Skin epidermis (tissue), 12 donors: ENCODE data around the gene RGS3.

Source experiments
- H3K27ac ChIP-seq, 21 experiments: fragments of 200-600 bp; sonication (generic) in 11 of 21; one replicate each; pipeline ENCODE4 v1.5.0; 2020; ENCODE audit warnings: mild to moderate bottlenecking in 3 of 21, inconsistent platforms in 2 of 21, moderate library complexity in 2 of 21
- H3K4me3 ChIP-seq, 7 experiments: fragments of 200-600 bp; sonication (generic) in 2 of 7; one replicate each; pipeline ENCODE4 v1.5.0; 2020; ENCODE audit warnings: inconsistent platforms in 2 of 7, mild to moderate bottlenecking in 2 of 7, moderate library complexity in 1 of 7

Gene RGS3

DNA sequence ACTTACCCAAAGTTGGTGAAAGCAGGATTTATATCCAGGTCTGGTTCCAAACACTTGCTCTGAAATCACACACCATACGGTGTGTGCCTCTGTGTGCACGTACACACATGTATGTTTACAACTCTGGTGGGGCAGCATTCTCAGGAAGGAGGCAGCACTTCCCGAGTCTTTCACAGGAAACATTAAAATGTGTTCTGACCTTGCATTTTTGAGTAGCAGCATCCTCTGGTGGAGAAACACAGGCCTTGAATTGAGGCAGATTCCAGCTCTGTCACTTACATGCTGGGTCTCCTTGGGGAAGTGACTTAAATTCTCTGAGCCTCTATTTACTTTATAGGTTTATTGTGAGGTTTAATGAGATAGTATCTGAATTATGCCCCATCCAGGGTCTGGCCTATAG, 126.4 kb downstream of the RGS3 start:
- peak overlapping the region in 11 of 21 experiments; percentile 14 to 74 (median 40) for H3K27ac ChIP-seq
- H3K4me3 ChIP-seq = no peak overlapping the region

DNA sequence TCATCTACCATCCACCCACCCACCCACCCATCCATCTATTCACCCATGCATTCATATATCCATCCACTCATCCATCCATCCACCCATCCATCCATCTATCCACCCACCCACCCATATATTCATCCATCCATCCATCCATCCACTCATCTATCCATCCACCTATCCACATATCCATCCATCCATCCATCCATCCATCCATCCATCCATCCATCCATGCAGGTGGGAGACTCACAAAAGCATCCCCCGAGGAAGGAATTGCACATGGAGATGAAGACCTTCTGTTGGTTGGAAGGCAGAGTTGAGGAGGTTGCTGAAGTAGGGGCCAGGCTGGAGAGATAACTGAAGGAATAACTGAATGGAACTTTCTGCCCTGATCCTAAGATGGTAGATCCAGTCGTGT, 126.9 kb downstream of the RGS3 start:
- peak overlapping the region in 3 of 21 experiments; percentile 8 to 55 (median 46) for H3K27ac ChIP-seq
- no peak overlapping the region for H3K4me3 ChIP-seq

DNA sequence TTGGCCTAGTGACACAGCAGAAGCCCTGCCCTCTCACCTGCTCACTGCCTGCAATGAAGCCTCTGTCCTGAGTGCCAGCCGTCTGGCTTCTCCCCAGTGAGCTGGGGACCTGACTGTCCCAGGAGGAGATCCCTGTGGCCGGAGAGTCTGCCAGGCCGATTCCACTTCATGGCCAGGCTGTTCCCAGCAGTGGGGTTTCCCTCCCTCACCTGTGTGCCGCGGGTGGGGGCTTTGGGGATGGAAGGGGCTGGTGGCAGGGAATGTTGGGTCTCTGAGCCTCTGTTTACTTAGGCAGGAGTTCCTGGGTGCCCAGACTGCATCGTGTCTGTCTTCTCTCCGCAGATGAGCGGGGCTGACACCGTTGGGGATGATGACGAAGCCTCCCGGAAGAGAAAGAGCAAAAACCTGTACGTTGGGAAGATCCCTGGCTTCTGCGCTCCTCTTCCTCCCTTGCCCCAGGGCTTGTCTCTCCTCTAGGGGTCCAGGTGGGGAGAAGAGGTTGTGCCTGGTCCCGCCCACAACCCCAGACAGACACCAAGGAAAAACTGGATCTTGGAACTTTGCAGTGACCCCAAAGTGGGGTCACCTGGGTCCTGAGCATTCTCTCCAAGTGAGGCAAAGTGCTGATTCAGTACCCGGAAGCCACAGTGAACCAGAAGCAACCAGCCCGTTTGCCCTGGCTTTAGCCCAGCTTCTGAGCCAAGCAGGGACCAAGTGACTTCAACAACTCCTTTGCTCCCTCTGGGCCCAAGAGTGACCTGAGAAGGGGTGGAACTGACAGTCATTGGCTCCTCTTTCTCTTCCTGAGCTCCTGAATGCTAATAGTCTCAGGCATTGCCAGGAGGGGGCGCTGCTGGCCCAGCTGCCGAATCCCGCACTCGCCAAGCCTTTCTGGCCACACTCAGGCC, 127.7 kb downstream of the RGS3 start:
- peak overlapping the region in 13 of 21 experiments; percentile 8 to 71 (median 43) for H3K27ac ChIP-seq
- no peak overlapping the region for H3K4me3 ChIP-seq

DNA sequence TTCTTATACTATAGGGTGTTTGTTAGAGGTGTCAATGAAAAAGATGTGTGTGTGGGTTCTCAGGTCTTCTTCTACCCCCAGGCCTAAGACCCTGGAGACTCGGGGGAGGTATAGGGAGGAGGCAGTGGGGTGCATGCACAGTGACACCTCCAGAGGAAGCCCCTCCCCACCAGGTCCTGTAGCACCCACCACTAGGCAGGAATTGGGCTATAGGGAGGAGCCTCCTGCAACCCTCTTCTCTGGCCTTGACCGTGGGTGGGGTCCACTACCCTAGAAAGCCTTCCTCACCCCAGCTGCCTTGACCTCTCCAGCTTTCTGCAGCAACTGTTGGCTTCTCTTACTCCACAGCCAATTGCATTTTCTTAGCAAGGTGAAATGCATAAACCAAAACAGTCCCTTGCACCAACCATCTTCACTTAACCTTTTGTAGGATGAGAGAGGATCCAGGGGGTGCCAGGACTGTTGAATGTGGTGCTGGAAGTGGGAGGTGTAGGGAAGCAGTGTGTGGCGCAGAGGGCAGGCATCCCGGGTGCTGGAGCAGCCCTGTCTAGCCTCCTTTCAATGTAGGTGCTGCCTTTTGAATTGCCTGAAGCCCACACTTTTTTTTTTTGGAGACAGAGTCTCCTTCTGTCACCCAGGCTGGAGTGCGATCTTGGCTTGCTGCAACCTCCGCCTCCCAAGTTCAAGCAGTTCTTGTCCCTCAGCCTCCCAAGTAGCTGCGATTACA, 128.5 kb downstream of the RGS3 start:
- Histone ChIP-seq H3K4me3 (no peak overlapping the region), H3K27ac (peak overlapping the region in 3 of 21 experiments; percentile 56 to 77 (median 57))

DNA sequence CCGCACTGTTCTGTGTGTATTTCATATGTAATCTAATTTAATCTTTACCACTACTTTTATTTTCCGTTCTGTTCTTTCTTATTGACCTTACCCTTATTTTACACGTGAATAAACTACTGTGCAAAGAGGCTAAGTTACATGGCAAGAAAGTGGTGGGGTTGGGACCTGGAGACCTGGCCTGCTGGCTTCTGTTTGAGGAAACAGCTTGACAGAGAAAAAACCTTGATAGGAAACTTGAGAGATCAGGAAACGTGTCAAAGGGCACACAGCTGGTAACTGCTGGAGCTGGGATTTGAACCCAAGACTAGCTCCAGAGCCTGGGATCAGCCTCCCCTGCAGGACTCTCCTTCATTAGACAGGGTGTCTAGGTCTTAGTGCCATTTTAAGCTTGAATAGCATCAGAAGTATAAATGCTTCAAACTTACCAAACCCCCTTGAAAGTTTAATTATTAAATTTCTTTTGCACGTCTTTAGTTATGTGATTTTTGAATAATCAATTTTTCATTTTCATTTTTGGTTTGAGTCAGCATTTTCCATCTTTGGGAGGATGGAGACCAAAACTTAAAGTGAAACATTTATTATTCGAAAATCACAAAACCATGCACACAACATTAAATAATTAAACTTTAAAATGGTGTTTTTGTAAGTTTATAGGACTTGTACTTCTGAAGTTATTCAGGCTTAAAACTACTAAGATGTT, 129.5 kb downstream of the RGS3 start:
- no peak overlapping the region for H3K4me3 ChIP-seq
- H3K27ac ChIP-seq = peak overlapping the region in 15 of 21 experiments; percentile 33 to 81 (median 59)

DNA sequence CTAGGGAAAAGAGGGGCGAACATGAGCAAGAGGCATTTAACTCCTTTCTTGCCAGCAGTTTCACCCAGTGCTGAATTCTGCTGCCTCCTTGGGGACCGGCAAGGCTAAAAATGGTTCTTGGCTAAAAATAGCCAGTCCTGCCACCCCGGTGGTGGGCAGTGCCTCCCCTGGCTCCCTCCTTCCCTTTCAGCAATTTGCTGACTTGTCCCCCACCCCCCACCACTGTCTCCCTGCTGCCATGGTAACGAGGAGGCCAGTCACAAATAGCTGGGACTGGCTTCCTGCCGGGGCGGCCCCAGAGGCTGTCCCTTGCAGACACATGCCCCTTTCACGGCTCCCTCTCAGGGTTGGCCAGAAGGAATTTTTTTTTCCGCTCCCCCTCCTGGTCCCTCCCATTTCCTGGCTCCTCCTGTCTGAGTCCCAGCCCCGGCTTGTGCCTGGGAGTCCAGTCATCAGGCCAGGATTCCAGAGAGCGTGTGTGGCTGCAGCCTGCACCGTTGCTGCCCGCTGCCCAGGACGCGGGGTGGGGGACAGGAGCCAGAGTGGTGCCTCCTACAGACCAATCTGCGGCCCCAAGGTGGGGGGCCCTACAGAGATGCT, 130.3 kb downstream of the RGS3 start:
- Histone ChIP-seq H3K4me3 (peak overlapping the region; percentile 16 to 44 (median 35)), H3K27ac (peak overlapping the region in 19 of 21 experiments; percentile 33 to 90 (median 78))

DNA sequence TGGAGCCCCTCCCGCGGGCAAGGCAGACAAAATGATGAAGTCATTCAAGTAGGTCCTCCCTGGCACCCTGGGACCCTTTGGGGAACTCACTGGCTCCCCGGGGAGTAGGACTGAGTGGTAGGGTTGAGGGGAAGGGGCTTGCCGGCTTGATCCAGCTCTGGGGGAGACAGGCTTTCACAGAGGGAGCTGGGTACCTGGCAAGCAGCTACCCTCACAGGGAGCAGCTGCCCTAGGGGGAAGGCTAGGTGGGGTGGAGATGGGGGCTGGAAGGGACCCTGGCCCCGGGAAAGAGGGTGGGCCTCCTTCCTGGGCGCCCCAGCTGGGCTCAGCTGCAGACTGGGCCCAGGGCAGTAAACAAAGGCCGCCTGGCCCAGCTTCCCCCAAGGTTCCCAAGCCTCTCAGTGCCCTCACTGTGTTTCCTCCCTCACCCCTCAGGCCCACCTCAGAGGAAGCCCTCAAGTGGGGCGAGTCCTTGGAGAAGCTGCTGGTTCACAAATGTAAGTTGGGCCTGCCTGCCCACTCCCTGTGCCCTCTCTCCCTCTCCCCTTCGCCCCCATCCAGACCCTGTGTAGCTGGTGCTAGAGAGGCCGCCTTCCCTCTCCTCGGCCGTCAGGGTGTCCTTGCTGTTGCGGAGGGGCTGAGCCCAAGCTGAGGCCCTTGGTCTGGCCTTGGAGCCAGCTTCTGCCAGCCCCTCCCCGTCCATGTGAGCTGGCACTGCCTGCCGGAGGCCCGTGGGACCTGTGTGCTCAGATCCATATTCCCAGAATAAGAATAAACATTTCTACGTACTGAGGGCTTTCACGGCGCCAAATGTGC, 131.2 kb downstream of the RGS3 start:
- Histone ChIP-seq H3K4me3 (peak overlapping the region; percentile 16 to 44 (median 35)), H3K27ac (peak overlapping the region in 20 of 21 experiments; percentile 26 to 90 (median 78))

DNA sequence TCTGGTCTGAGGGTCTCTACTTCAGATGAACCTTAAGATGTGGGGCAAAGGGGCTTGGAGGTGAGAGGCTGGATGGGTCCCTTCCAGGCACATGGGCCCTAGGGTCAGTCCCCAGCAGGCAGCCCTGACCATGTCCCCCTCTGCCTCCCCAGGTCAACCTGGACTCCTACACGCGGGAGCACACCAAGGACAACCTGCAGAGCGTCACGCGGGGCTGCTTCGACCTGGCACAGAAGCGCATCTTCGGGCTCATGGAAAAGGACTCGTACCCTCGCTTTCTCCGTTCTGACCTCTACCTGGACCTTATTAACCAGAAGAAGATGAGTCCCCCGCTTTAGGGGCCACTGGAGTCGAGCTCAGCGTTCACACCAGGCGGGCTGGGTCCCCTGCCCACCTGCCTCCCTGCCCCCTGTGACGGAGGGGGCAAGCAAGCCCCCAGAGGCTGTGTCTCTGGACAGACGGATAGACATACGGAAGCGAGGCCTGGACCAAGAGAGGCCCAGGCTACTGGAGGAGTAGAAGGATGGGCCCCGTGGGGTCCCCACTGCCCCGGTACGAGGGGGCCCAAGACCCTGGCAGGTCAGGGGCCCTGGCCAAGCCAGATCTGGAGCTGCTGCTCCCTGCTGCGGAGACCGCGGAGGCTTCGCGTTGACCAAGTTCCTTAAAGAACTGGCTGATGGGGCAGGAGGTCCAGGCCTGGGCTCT, 133.2 kb downstream of the RGS3 start:
- peak overlapping the region in 3 of 7 experiments; percentile 22 to 44 (median 32) for H3K4me3 ChIP-seq
- H3K27ac ChIP-seq = peak overlapping the region in 8 of 21 experiments; percentile 2 to 55 (median 40)

DNA sequence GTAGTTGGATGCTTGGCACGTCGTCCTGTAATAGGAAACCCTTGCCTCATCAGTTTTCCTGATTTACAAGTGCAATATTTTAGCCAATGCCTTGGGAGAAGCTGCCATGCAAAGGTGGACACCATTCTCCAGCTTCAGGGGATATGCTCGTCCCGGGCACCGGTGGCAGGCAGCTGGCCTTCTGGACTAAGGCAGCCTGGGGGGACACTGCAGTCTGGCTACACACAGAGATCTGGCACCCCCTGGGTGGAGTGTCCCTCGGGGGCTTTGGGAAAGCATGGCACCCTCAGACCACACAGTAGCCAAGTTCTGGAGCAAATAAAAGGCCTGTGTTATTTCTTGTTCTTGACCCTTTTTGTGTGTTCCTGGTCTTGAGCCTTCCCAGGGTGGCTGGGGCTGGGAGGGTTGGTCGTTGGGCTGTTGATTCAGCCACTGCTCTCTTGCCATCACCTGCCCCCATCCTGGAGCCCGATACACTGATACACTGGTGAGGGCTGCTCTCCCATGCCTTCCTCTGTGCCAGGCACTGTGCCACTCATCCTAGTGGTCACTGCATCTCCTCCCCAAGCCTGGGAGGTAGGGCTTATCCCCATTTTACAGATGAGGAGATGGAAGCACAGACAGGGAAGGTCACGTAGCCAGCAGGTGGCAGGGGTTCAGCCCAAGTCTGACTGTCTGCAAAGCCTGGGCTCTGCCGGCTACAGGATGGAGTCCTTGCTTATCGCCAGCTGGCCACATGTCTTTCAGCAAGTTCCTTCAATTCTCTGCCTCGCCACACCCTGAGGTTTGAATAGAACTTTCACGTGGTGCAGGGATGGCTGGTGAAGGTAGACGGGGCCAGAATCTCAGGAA, 134.1 kb downstream of the RGS3 start:
- H3K27ac ChIP-seq = peak overlapping the region in 10 of 21 experiments; percentile 2 to 59 (median 28)
- H3K4me3 ChIP-seq = peak overlapping the region in 3 of 7 experiments; percentile 5 to 32 (median 17)

DNA sequence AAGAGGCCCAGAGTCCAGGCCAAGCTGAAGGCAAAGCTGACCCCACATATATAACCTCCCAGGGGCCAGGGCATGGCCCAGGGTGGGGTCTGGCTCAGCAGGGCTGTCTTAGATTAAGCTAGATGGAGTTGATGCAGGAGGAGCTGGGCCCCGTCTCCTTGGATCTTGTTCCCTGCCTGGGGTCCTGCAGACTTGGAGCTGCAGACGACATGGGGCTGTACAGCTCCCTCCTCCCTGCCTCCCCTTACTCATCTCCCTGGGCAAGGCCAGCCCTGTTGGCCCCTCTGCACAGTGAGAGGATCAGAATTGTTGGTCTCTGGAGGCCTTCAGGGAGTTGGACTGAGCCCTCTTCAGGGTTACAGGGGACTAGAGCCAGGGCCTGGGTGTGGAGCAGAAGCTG, 134.9 kb downstream of the RGS3 start:
- Histone ChIP-seq H3K27ac (peak overlapping the region in 10 of 21 experiments; percentile 6 to 59 (median 38)), H3K4me3 (peak overlapping the region in 1 of 7 experiments; percentile 32)

DNA sequence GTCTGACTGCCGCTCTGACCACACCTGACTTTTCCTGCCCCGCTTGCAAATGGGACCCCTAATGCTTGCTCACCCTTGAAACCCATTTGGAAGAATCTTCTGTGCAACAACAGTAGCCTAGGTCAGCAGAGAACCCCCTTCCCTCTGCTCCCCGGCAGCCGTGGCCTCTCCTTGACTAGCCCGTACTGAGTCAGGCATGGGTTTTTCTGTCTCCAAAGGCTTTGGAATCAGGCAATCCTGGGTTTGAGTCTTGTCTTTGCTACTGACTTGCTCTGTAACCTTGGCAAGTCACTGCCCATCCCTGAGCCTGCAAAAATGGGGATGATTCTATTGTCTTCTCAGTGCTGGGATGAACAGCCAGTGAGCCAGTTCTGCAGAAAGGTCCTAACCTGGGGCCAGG, 135.4 kb downstream of the RGS3 start:
- peak overlapping the region in 10 of 21 experiments; percentile 6 to 59 (median 46) for H3K27ac ChIP-seq
- H3K4me3 ChIP-seq = no peak overlapping the region

DNA sequence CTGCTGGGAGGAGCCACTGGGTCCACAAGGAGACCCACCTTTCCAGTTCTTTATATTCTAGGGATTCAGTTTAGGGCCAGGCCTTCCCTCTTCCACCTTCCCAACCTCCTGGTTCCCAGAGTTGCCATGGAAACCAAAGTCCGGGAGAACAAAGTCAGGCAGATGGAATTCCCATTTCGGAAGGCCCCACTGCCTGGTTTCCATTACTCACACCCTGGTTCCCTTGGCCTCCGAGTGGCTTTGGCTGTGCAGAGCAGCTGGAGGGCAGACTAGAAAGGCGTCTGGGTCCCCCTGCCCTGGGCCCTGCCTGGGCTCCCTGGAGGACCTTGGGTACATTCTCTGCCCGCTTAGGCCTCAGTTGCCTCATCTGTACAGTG, 136.1 kb downstream of the RGS3 start:
- Histone ChIP-seq H3K27ac (peak overlapping the region in 9 of 21 experiments; percentile 22 to 64 (median 51)), H3K4me3 (no peak overlapping the region)

DNA sequence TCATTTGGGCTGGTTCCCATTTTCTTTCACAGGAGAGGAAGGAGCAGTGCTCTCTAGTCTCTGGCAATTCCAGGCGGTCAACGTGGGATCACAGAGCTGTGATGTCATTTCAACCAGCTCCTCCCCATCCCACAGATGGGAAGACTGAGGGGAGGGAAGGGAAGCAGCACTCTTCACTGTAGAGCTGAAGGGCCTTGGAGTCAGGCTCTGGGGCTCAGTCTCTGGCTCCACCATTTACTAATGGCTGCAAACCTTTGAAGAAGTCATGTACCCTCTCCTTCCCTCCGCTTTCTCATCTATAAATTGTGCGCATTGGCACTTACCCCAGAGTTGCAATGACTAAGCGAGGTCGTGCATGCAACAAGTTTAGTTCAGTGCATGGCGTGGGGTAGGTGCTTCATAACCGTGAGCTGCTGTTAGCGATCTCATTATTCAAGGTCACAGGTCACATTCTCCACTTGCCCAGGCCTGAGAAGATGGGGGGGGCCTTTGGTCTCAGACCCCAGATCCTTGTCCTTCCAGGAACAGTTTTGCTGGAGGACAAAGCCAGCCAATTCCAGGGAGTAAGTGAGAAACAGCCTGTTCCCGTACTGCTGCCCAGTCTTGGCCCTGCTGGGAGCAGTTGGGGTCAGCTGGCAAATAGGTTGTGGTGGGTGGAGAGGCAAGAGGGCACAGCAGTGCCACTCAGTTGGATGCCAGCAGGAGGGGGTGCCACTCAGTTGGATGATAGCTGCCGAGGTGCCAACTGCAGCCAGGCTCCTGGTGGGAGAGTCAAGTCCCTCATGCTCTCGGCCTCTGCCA, 136.7 kb downstream of the RGS3 start:
- Histone ChIP-seq H3K4me3 (no peak overlapping the region), H3K27ac (peak overlapping the region in 9 of 21 experiments; percentile 13 to 64 (median 39))

DNA sequence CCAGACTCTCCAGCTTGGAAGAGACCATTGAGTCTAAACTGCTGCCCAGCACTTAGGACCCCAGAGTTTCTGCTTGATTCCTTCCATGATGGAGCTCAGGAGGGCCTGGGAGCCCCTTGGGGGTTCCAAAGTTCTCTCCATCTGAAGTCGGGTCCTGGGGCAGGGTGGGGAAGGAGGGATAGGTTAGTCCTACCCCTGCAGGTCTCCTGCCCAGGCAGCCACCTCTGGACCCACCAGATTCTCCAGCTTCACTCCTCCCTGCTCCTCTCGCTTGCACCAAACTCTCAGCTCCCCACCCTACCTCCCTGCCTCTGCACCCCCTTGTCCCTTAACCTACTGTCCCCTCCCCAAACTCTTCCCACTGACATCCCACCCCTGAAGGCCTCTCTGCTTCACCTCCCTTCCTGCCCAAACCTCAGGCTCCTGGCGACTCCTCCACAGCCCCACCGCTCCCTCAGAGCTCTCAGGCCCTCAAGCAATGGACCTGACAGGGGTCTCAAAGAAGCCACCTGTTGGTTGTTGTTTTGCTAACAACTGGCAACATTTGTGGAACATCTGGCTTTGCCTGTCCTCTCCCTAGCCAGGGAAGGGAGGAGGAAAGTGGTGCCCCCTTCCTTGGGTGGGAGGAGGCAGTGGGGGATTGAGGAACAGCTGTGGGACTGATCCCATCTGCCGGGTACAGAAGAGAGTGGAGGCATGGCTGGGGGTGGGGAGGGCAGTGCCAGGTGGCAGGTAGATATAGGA, 137.5 kb downstream of the RGS3 start:
- Histone ChIP-seq H3K27ac (peak overlapping the region in 6 of 21 experiments; percentile 13 to 64 (median 28)), H3K4me3 (no peak overlapping the region)

DNA sequence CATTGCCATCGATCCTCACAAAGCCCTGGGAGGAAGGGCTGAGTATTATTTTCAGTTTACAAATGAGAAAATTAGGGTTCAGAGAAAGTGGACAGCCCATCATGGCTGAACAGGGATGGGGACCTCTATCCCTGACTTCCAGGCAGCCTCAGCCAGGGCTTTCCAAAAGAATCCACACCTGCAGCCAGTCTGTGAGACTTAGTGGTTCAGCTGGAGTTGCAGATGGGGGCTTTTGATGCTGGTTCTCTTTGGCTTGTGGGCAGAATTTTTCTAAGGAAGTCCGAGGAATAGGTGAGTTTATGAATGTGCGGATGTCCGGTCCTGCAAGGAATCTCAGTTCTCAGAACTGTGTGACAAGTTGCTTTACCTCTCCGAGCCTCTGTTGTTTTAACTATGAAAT, 138.1 kb downstream of the RGS3 start:
- no peak overlapping the region for H3K4me3 ChIP-seq
- peak overlapping the region in 3 of 21 experiments; percentile 23 to 51 (median 25) for H3K27ac ChIP-seq
